Activated CD8-positive, alpha-beta memory T cell treated with anti-CD3 and anti-CD28 coated beads for 48 hours (primary cell): ENCODE data around the gene C6.
"Not testable (repeated sequence)": the region's sequence is repeated elsewhere in the genome, so short reads cannot be mapped to it uniquely, and the experiment has no call there.

Source experiments
- DNase-seq, 3 experiments: peaks; one replicate each; pipeline ENCODE4 v3.0.0-alpha.2; 2020; ENCODE audit warnings: low read depth in 2 of 3, low spot score in 2 of 3

Gene C6

DNA sequence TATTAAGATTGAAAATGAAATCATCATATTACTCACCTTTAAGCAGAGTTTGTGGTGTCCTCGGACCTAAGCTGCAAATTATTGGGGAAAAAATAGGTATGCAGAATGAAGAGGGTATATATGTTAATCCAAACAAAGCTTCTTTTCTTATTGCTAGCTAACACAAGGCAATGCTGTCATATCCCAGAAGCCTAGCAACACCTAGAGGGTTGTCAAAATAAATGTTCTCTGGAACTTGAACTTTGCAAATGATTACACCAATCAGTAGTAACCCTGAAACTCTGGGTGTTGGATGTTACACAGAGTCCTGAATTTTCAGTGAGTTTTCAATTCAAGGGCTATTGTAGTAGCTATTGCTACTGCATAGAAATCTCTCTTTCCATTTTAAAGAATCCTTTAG, at the start of gene C6:
Gene C6, minus strand, starts transcription at position 193 of the 400 bp plus-strand sequence. CDS start 10,302 bp downstream, outside the sequence.
- DNase-seq = no peak

DNA sequence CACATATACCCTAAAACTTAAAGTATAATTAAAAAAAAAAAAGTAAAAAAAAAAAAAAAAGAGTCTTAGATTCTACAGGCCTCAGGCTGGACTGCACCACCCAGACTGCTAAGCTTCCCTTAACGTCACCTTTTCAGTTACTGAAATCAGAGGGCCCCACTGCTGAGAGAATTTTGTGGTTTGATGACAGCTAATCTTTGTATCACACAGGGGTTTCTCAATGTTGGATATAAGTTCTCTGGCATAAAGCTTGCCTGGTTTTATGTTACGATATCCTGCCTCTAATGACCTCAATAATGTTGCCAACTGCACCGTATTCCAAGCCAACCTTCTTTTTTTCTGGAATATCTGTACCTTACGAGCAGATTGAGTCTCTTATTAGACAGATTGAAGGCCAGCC, 43.1 kb upstream of the C6 start:
- DNase-seq = no peak

DNA sequence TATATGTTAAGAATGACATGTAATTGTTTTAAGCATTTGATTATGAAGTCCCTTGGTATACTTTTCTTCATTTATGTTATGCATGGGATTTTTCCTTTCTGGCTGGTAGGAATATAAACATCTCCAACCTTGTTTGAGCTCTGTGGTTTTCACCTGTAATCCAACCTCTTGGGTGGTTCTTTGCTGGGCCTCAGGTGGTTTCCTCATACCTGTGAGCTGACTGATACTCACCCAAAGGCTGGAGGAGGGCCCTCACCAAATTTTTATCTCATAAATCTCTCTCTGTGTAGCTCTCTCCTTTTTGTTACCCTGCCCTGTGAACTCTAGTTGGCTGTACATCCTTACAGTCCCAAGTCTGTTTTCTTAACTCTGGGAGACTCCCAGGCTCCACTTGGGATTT, 39.8 kb upstream of the C6 start:
- no peak for DNase-seq

DNA sequence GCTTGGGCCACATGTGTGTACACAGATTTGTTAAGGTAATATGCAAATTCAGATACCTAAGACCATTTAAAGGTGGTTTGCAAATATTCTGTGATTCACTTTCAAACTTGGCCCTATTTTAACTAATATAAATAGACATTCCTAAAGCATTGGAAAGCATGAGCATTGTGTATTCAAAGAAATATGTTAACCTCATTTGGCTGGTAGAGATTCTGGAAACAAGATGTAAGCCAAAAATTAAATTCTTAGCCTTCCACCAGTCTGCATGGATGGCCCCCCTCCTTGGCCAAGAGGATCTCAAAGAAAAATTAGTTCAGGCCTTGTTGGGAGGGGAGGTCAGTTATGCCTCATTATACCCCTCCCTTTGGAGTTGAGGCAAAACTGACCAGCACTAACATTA, 38.7 kb upstream of the C6 start:
- no peak for DNase-seq

DNA sequence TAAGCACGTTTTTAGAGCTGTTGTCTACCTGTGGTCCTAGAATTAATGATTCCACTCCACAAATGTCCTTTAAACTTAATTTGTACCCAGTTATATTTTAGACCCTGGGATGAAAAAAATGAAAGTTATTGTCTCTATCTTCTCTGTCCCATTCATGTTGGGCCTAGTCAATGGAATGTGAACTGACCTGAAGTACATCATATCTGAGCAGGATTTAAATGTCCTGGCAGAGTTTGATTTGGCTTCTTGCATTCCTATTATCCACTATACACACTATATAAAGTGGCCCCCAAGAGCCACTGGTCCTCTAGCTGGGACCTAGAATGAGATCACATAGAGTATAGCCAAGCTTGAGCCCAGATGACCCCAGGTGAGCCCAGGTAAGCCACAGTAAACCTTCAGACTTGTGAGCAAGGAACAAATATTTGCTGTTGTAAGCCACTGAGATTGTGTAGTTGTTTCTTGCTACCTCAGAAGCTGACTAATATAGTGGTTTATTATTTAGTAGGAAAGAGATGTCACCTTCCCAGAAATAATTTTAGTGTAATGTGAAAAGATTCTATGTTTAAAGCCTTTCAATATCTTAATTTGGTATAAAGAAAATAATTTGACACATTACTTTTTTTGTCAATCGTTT, 37.1 kb upstream of the C6 start:
- no peak for DNase-seq

DNA sequence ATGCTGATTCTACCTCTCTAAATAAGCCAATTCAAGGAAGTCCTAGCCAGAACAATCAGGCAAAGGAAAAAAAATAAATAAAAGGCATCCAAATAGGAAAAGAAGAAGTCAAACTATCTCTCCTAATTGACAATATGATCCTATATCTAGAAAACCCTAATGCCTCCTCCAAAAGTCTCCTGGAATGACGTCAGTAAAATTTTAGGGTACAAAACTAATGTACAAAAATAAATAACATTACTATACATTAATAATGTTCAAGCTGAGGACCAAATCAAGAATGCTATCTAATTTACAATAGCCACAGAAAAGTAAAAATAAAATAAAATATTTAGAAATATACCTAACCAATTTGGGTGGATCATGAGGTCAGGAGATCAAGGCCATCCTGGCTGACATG, 33.8 kb upstream of the C6 start:
- DNase-seq = no peak

DNA sequence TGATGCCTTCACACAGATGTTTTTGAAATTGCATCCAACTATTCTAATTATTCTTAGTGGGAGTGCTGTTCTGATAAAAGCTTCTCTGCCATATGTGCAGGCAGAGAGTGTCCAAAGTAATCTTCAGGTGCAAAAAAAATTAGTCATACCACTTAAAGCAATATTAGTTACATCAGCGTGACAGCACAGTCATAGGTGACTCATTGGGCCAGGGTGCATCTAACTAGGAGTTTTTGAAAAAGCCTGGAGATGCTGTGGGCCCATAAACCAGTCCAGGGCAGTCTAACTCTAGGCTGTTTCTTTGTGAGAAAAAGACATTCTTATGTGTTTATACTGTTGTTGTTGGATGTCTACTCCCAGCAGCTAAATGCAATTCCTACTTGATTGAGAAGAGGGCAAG, 33.0 kb upstream of the C6 start:
- DNase-seq = no peak

DNA sequence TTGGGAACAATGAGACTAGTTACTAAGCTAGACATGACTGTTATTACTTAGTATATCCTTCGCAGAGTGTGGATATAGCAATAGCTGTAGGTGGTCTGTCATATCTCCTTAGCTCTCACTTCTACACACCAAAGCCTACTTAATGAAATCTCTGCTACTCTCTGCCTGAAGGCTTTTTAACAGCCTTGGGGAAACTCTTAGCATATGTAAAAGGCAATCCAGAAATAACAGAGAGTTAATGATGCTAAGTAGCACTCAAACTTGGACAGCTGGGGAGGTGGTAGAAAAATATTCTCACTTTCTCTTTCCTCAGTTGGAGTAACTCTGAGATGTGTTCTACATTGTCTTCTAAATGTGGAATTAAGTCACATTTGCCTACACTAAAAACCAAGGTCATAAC, 30.2 kb upstream of the C6 start:
- no peak for DNase-seq

DNA sequence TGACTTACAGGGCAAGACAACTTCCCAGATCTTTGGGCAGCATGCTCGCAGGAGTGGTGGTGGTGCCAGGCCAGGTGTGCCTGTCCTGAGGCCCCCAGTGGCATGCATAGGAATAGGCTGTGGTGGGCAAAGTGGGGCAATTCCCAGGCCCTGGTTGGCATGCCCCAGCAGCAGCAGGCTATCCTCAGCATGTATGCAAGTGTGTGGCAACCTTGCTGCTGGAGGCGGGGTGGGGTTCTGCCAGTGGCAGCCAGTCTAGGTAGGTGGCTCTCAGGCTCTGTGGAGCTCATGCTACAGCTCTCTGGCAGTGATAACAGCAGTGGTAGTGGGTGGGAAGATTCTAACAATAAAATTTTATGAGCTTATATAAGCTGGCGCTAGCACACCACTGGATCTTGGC, 27.7 kb upstream of the C6 start:
- DNase-seq = no peak

DNA sequence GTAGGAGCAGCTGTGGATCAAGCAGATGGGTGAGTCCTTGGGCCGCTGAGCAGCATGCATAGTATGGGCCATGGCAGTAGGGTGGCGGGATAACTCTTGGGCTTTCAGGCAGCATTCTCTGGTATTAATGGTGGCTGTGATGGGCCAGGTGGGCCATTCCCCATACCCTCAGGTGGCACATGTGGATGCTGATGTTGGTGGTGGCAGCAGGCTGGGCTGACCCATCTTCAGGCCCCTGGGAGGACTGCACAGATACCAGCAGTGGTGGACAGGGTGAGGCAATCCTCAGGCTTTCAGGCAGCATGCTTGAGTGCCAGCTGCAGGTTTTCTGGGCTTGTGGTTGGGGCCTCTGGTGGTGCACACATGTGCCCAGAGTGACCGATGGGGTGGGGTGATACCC, 27.1 kb upstream of the C6 start:
- no peak for DNase-seq

DNA sequence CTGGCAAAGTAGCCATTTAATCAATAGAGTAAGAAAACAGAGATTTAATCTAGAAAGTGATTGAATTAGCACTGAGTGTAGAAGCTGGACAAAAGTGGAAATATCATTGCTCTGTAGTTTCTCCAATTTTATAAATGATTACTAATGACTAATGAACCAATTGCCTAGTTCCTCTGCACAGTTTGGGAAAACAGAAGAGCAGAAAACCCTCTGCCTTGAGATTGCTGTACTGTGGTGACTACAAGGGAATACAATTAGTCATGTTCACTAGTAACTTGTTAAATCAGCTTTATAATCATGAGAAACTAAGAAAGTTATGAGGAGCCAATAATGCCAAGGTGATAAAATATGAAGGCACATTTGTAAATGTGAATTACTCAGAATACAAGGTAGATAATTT, 21.1 kb upstream of the C6 start:
- no peak for DNase-seq

DNA sequence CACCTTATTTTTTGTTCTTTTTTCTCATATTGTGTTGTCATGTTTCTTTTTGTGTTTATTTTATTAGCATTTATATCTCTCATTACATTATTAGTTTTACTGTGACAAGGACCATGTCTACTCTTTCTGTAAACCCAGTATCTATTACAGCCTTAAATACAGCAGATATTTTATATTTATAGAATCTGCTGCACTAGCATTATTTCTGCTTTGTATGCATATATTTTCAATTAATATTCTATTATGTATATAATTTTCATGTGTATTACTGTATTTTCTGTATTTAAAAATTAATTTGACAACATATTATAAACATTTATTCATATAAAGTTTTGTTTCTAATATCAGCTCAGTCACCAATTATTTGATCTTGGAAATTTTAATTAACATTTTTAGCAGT, 19.5 kb upstream of the C6 start:
- DNase-seq = no peak

DNA sequence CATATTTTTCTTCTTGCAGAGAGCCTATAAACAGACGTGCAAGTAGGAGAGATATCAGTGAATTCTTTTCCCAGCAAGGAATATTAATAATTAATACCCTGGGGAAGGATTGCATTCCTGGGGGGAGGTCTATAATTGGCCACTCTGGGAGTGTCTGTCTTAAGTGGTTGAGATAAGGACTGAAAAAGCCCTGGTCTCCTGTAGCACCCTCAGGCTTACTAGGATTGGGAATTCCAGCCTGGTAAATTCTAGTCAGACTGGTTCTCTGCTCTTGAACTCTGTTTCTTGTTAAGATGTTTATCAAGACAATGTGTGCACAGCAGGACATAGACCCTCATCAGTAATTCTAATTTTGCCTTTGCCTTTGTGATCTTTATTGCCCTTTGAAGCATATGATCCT, 16.9 kb upstream of the C6 start:
- DNase-seq = not testable (repeated sequence)

DNA sequence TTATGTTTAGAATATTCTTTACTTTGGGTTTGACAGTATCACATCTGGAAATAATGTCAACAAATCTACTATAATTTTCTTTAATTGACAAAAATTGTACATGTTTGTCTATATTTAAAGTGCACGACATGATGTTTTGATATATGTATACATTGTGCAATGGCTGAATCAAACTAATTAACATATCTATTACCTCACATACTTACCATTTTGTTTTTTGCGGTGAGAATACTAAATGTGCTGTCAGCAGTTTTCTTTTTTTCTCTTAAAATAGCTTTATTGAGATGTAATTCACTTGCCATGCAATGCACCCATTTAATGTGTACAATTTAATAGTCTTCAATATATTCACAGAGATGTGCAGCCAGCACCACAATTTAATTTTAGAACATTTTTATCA, 10.6 kb upstream of the C6 start:
- DNase-seq = no peak

DNA sequence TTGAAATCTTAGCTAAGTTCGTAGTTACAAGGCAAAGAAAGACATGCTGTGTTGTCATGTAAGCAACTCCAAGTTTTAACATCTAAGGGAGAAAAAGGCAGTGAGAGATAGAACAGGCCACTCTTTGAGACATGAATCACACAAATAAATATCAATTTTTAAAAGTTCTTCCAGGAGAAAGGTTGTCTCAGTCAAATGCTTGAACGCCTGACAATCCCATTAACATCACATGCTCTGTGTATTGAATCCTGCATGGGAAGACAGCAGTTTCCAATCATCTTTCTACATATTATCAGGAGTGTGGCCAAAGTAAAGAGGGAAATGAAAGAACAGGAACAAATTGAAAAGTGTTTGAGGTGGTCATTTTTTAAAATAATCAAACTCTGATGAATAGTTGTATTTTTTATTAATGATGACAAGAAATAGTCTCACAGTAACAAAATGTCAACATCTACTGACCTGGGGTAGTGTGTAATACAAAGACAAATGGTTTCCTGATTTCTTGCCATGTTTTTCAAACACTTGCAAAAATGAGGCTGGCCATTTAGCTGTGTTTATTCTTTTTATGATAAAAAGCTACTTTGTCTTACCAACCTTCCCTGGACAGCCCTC, 6.4 kb upstream of the C6 start:
- no peak for DNase-seq

DNA sequence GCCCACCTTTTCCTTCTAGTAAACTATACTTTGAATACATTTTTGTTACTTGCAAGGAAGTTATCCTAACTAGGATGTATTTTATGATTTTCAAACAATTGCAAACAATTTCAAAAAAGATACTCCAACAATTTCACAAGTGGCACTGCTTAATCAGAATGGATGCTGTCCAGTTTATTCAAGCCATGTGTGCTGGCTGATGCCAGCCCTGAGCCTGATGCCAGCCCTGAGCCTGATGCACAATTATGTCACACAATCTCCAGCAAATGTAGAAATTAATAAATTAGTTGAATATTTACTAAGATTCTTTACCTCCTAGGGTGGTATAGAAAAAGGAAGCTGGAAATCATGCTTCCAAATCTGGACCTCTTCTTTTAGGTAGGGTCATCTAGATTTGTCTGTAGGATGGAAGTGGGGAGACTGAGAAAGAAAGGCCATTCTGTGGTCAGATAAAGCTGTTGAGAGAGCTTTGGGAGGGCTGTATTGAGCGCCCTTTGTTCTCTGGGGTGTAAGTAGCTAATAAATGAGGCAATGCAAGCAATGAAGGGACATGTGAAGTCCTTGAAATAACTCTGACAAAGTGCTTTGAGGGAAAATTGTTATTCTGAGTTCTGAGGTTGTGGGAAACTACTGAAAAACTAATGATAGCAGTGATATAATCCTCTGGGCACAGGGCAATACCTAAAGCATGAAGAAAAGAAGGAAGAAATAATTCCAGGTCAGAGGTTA, 5.8 kb upstream of the C6 start:
- no peak for DNase-seq

DNA sequence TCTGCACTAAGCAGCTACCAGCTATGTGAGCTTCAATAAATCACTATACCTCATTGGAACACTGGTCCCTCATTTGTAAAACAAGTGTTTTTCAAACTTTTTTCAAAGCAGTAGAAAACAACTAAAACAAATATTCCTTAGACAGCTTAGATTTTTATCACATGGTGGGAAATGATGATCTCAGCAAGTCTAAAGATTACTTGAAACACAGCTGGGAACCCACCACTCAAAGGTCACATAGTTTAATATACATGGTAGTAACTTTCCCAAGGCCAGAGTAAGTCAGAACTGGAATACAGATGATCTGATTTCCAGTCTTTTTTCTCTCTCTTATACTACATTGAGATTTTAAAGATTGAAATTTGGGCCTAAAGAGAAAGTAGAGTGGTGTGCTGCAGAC, 850 bp upstream of the C6 start:
- no peak for DNase-seq

DNA sequence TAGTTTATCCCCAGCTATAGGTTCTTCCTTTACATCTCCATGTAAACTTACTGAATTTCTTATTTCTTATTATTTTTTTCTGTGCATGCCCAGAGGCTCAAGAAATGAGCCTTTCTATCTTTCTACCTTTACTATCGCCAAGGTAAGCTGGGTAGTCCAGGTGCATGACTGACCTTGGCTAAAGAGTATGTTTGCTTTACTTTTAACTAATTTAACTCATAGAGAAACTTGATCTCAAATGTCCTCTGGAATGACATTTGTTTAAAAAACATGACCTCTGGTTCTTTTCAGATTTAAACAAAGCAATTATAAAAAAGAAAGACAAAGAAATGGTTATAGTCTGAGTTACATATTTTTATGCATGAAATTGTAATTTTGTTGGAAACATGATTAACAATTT, 397 bp downstream of the C6 start:
- DNase-seq = no peak

DNA sequence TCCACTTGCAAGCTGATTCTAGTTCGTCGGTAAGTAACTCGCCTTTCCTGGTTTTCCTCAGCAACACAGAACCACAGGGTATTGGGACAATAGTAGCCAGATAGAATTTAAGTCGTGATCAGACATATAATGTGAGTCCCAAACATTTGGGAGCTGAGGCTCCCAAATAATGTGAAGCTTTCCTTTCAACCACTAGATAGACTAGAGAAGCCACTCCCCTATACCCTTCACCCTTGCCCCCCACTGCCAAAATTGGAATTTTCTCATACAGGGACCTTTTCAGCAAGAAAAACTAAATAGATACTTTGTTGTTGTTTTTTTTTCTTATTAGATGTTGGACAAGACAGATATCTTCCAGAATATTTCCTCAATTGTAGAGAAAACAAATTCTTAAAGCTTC, 1.9 kb downstream of the C6 start:
- DNase-seq = no peak

DNA sequence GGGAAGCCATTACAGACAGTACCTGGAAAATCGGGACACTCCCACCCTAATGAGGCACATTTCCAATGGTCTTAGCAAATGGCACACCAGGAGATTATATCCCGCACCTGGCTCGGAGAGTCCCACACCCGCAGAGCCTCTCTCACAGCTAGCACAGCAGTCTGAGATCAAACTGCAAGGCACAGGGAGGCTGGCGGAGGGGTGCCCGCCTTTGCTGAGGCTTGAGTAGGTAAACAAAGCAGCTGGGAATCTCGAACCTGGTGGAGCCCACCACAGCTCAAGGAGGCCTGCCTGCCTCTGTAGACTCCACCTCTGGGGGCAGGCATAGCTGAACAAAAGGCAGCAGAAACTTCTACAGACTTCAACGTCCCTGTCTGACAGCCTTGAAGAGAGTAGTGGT, 7.9 kb downstream of the C6 start:
- DNase-seq = not testable (repeated sequence)

DNA sequence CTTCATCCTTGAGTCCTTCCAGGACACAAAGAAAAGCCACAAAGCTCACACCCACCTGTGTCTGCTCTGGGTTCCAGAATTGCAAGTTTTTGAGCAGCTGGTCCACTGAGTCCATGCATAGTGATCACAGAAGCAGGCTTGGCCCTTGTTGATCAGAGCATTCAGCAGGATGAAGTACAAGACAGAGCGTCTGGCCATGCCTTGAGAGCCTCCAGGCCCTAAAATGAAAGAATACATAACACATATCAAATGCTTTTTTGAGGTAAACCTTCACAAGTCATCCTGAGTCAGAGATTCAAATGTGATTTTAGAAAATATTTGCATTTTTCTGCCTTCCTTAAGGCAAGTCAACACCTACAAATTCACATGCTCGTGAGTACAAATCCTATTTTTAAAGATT, 10.3 kb downstream of the C6 start:
- DNase-seq = no peak

DNA sequence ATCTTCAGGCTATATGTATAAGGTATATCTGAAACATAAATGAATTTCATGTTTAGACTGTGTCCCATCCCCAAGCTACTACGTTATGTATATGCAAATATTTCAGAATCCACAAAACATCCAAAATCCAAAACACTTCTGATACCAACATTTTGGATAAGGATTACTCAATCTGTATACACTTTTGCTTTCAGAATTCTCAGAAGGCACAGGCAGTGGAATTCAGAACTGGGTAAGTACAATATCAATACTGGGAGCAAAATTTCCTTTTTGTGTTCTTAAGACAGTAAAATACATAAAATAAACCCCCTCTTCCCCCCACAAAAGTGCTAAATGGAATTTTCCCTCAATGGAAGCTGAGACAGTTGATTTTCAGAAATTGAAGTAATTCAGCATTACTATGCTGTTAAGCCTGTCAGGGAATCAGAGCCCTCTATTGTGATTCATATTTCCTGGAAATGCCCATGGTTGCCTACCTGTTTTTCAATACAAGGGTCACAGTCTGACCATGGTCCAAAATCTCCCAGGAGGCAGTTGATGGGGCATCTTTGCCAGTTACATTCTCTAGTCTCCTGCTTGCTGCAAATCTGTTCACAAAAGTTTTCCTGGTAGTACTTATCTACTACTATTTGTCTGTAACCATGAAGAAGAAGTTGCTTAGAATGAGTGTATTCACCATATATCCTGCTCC, 12.1 kb downstream of the C6 start:
- no peak for DNase-seq
